ENCODE data around the gene PCDHA9. TPM values are rescaled to one million over a fixed set of nuclear protein-coding genes. Genes with fewer than 3 reads are reported as not detected.
A peak's percentile ranks its signal among the peaks of the same experiment; 100 is the strongest.

Gene PCDHA9
- total RNA-seq, 1 donor from 2014 or later = 0.29 TPM

DNA sequence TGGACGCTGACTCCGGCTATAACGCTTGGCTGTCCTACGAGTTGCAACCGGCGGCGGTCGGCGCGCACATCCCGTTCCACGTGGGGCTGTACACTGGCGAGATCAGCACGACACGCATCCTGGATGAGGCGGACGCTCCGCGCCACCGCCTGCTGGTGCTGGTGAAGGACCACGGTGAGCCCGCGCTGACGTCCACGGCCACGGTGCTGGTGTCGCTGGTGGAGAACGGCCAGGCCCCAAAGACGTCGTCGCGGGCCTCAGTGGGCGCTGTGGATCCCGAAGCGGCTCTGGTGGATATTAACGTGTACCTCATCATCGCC lies 29.0 kb downstream of the PCDHA9 start:
- no peak for DNase-seq (ENCODE audit: low spot score)

GRCh38 chr5:140881889-140882590 lies 33.9 kb downstream of the PCDHA9 start, which contains the start of gene PCDHA13:
PCDHA13 (plus strand) TSS chr5:140882124; CDS start chr5:140882269, 145 bp downstream.
- no peak for DNase-seq (ENCODE audit: low spot score)

- peak; percentile 42 for DNase-seq (ENCODE audit: low spot score)
Observed at GRCh38 chr5:140882591-140882899, 34.4 kb downstream of the PCDHA9 start.

DNA sequence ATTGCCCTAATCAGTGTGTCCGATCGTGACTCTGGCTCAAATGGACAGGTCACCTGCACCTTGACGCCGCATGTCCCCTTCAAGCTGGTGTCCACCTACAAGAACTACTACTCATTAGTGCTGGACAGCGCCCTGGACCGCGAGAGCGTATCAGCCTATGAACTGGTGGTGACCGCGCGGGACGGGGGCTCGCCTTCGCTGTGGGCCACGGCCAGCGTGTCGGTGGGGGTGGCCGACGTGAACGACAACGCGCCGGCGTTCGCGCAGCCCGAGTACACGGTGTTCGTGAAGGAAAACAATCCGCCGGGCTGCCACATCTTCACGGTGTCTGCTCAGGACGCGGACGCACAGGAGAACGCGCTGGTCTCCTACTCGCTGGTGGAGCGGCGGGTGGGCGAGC lies 35.2 kb downstream of the PCDHA9 start:
- DNase-seq (ENCODE audit: low spot score) = no peak

GRCh38 chr5:140883927-140884697 lies 35.9 kb downstream of the PCDHA9 start:
- DNase-seq (ENCODE audit: low spot score) = no peak

Other genes with a start within 250 kb of the PCDHA9 start
- gene CD14, start 215.2 kb upstream of the PCDHA9 start, total RNA-seq = 104 TPM
- gene TMCO6, start 208.9 kb upstream of the PCDHA9 start, total RNA-seq = 20.6 TPM
- 73.0 TPM for gene NDUFA2, start 200.8 kb upstream of the PCDHA9 start, total RNA-seq
- 72.1 TPM for gene IK, start 200.6 kb upstream of the PCDHA9 start, total RNA-seq
- gene WDR55, start 183.5 kb upstream of the PCDHA9 start, total RNA-seq = 22.1 TPM
- gene DND1, start 174.8 kb upstream of the PCDHA9 start, total RNA-seq = 2.5 TPM
- 45.5 TPM for gene HARS1, start 157.0 kb upstream of the PCDHA9 start, total RNA-seq
- gene HARS2, start 156.9 kb upstream of the PCDHA9 start, total RNA-seq = 30.5 TPM
- 50.9 TPM for gene ZMAT2, start 147.9 kb upstream of the PCDHA9 start, total RNA-seq
- 0.06 TPM for gene PCDHA1, start 62.2 kb upstream of the PCDHA9 start, total RNA-seq
- gene PCDHA2, start 53.5 kb upstream of the PCDHA9 start, total RNA-seq = 0.20 TPM
- gene PCDHA3, start 47.3 kb upstream of the PCDHA9 start, total RNA-seq = 1.9 TPM
- 8.0 TPM for gene PCDHA4, start 41.3 kb upstream of the PCDHA9 start, total RNA-seq
- gene PCDHA5, start 26.8 kb upstream of the PCDHA9 start, total RNA-seq = 1.2 TPM
- gene PCDHA6, start 20.4 kb upstream of the PCDHA9 start, total RNA-seq = 2.0 TPM
- 0.89 TPM for gene PCDHA7, start 14.1 kb upstream of the PCDHA9 start, total RNA-seq
- 0.49 TPM for gene PCDHA8, start 7.2 kb upstream of the PCDHA9 start, total RNA-seq
- gene PCDHA10, start 7.5 kb downstream of the PCDHA9 start, total RNA-seq = 2.9 TPM
- 2.9 TPM for gene PCDHA11, start 20.6 kb downstream of the PCDHA9 start, total RNA-seq
- gene PCDHA12, start 26.9 kb downstream of the PCDHA9 start, total RNA-seq = 10.0 TPM
- 6.7 TPM for gene PCDHA13, start 33.7 kb downstream of the PCDHA9 start, total RNA-seq
- gene PCDHAC1, start 77.9 kb downstream of the PCDHA9 start, total RNA-seq = 12.2 TPM
- gene PCDHAC2, start 118.1 kb downstream of the PCDHA9 start, total RNA-seq = 33.4 TPM
- gene PCDHB1, start 203.0 kb downstream of the PCDHA9 start, total RNA-seq = 0.09 TPM
- 3.6 TPM for gene PCDHB2, start 246.2 kb downstream of the PCDHA9 start, total RNA-seq

All from mucosa of gallbladder (tissue), 1 donor.